GM13976 (cell line): Measurements from ENCODE around the gene ARRB1.
"Not testable (repeated sequence)": the region's sequence is repeated elsewhere in the genome, so short reads cannot be mapped to it uniquely, and the experiment has no call there.

Source experiments
- DNase-seq: peaks from one replicate; pipeline ENCODE4 v3.0.0; 2012; ENCODE audit warnings: low spot score
- in situ Hi-C: fragments of 300-500 bp; cut with MboI; formaldehyde crosslinking; loops from one replicate; pipeline ENCODE4 v1.12.0; 2022; ENCODE audit warnings: low sequenced_read_pairs, mixed read lengths, inconsistent platforms; ENCODE audit not compliant: unreplicated experiment
- TF ChIP-seq, protein P1 (sequence below): IDR thresholded peaks from 2 replicates; pipeline ENCODE4 v1.5.1; 2012; ENCODE audit warnings: borderline replicate concordance, mild to moderate bottlenecking; ENCODE audit not compliant: insufficient read depth; ENCODE audit errors: extremely low read depth, missing control alignments, control extremely low read depth

The ARRB1 gene

DNA sequence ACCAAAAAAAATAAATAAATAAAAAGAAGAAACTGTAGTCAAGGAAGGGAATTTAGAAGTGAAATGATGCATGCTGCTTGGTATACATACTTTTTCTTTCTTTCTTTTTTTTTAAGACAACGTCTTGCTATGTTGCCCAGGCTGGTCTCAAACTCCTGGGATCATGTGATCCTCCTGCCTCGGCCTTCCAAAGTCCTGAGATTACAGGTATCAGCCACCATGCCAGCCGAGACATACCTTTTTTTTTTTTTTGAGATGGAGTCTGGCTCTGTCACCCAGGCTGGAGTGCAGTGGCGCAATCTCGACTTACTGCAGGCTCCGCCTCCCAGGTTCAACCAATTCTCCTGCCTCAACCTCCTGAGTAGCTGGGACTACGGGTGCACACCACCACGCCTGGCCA lies 21.7 kb upstream of the ARRB1 start:
- in situ Hi-C loops = no loop called here
- TF ChIP-seq, protein P1, sequence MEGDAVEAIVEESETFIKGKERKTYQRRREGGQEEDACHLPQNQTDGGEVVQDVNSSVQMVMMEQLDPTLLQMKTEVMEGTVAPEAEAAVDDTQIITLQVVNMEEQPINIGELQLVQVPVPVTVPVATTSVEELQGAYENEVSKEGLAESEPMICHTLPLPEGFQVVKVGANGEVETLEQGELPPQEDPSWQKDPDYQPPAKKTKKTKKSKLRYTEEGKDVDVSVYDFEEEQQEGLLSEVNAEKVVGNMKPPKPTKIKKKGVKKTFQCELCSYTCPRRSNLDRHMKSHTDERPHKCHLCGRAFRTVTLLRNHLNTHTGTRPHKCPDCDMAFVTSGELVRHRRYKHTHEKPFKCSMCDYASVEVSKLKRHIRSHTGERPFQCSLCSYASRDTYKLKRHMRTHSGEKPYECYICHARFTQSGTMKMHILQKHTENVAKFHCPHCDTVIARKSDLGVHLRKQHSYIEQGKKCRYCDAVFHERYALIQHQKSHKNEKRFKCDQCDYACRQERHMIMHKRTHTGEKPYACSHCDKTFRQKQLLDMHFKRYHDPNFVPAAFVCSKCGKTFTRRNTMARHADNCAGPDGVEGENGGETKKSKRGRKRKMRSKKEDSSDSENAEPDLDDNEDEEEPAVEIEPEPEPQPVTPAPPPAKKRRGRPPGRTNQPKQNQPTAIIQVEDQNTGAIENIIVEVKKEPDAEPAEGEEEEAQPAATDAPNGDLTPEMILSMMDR = no peak
- no peak for DNase-seq

DNA sequence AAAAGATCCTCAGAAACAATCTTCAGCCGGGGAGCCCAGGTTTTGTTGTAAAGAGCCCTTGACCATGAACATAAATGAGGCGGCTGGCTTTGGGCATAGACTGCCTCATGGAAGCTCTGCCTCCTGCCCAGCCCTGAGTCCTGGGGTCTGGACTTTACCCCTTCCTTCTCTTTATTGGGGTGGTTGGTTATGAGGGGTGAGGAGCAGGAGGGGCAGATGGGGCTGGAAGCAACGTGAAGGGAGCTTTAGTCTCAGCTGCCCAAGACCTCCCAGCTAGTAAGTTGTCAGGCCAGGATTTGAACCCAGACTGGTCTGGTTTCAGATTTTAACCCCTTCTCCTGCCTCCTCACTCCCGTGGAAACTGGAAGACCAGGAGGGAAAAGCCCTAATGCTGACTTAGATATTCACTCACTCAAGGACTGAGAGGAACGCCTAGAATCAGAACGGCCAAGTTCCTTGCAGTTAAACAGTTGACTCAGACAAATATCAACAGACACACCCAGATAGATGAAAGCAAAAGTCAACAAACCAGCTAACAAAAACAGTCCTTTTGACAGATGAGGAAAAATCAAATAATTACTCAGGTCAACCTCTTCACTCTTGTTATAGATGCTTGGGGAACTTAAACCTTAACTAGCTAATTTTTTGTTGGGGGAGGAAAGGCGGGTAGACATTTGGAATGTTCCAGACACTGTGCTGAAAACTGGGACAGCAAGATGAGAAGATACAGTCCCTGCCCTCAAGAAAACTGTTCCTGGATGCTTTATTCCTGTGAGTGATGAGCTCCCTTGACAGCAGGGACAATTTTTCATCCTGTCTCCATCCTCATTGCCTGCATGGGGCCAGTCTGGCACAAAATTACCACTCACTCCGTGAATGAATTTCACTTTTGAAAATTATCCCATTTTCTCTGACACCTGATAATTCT lies 20.8 kb upstream of the ARRB1 start:
- TF ChIP-seq, protein P1 = no peak
- no peak for DNase-seq
- in situ Hi-C loops = no loop called here

GRCh38 chr11:75369560-75370255 lies 18.2 kb upstream of the ARRB1 start:
- DNase-seq = no peak

GRCh38 chr11:75366826-75367225 lies 15.4 kb upstream of the ARRB1 start:
- DNase-seq, in situ Hi-C loops: not testable (repeated sequence)

More at GRCh38 chr11:75369560-75370255, 18.2 kb upstream of the ARRB1 start:
- TF ChIP-seq, protein P1 = no peak
- in situ Hi-C loops = no loop called here

GRCh38 chr11:75365711-75366181 lies 14.3 kb upstream of the ARRB1 start:
- in situ Hi-C loops = no loop called here
- TF ChIP-seq, protein P1 = no peak
- no peak for DNase-seq

DNA sequence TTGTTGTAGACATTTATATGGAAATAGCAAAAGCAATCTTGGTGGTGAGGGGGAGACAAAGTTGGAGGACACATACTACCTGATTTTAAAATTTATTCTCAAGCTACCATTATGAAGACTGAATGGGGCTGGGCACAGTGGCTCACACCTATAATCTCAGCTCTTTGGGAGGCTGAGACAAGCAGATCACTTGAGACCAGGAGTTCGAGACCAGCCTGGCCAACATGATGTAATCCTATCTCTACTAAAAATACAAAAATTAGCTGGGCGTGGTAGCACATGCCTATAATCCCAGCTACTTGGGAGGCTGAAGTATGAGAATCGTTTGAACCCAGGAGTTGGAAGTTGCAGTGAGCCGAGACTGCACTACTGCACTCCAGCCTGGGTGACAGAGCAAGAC lies 10.8 kb upstream of the ARRB1 start:
- DNase-seq, in situ Hi-C loops: not testable (repeated sequence)

DNA sequence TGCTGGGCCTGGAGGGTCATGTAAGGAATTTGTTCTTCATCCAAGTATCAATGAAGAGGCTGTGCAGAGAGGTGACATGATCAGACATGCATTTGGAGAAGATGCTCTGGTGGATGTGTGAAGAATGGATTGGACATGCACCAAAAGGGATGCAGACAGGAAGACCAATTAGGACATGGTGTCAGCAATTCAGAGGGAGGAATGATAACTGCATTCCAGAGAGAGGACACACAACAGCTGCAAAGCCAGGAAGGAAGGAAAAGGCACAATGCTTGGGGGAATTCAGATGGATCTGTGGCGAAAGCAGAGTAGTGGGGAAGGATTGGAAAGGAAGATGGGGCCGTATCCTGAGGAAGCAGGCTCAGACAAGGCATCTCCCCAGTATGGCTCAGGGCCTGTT lies 5.2 kb upstream of the ARRB1 start:
- no peak for DNase-seq
- TF ChIP-seq, protein P1 = no peak
- in situ Hi-C loops = no loop called here

DNA sequence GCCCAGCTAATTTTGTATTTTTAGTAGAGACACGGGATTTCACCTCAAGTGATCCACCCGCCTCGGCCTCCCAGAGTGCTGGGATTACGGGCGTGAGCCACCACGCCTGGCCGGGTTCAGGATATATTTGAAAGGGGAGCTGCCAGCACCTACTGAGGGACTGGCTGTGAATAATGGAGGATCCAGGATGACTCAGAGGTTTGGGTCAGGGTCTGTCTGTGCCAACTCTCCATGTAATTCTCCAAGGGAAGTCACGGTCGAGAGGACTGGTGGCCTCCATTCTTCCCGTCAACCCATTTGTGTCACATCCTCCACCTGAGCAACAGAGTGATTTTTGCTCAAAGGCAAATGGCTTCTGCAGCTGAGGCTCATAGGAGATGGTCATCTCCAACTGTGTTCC lies 3.6 kb upstream of the ARRB1 start:
- TF ChIP-seq, protein P1 = no peak
- DNase-seq = no peak
- in situ Hi-C loops = no loop called here
